HG03159 (cell line): ENCODE results near the gene FCHSD2.

Experiments
- ATAC-seq: cut with Tn5 transposase; IDR thresholded peaks from one replicate; pipeline ENCODE4 v1.9.1; 2021; ENCODE audit warnings: mild to moderate bottlenecking, moderate library complexity; ENCODE audit not compliant: unreplicated experiment

The FCHSD2 gene

GRCh38 chr11:73172992-73173656 lies 31.0 kb upstream of the FCHSD2 start:
- ATAC-seq: no peak

GRCh38 chr11:73171436-73172161 lies 29.5 kb upstream of the FCHSD2 start:
- ATAC-seq: no peak

GRCh38 chr11:73170140-73170539 lies 28.0 kb upstream of the FCHSD2 start:
- no peak for ATAC-seq

GRCh38 chr11:73168925-73169579 lies 26.9 kb upstream of the FCHSD2 start:
- ATAC-seq: no peak

- no peak for ATAC-seq
Observed at GRCh38 chr11:73167363-73167954, 25.3 kb upstream of the FCHSD2 start.

- no peak for ATAC-seq
Observed at GRCh38 chr11:73164803-73165540, 22.9 kb upstream of the FCHSD2 start.

GRCh38 chr11:73163638-73164174 lies 21.6 kb upstream of the FCHSD2 start:
- ATAC-seq: no peak

- ATAC-seq: no peak
Observed at GRCh38 chr11:73162196-73162740, 20.1 kb upstream of the FCHSD2 start.

- ATAC-seq: no peak
Observed at GRCh38 chr11:73160005-73160760, 18.1 kb upstream of the FCHSD2 start.

- ATAC-seq: no peak
Observed at GRCh38 chr11:73159297-73159696, 17.2 kb upstream of the FCHSD2 start.

- ATAC-seq: no peak
Observed at GRCh38 chr11:73158356-73159051, 16.4 kb upstream of the FCHSD2 start.

GRCh38 chr11:73157101-73158010 lies 15.2 kb upstream of the FCHSD2 start:
- ATAC-seq: peak; percentile 33

- ATAC-seq: no peak
Observed at GRCh38 chr11:73156686-73157085, 14.6 kb upstream of the FCHSD2 start.

GRCh38 chr11:73156114-73156513 lies 14.0 kb upstream of the FCHSD2 start:
- ATAC-seq: no peak

- no peak for ATAC-seq
Observed at GRCh38 chr11:73155102-73155501, 13.0 kb upstream of the FCHSD2 start.

- ATAC-seq: peak; percentile 45
Observed at GRCh38 chr11:73154178-73154577, 12.1 kb upstream of the FCHSD2 start.

GRCh38 chr11:73152861-73153483 lies 10.9 kb upstream of the FCHSD2 start:
- ATAC-seq: peak; percentile 70
